DMS79 treated with DMSO at 0.1 percent for 48 hours (cell line): Measurements from ENCODE around the gene OR6M1.

Source experiments
- DNase-seq: peaks from one replicate; lab custom pipeline; 2025; lab: John Stamatoyannopoulos, UW

OR6M1 gene

DNA sequence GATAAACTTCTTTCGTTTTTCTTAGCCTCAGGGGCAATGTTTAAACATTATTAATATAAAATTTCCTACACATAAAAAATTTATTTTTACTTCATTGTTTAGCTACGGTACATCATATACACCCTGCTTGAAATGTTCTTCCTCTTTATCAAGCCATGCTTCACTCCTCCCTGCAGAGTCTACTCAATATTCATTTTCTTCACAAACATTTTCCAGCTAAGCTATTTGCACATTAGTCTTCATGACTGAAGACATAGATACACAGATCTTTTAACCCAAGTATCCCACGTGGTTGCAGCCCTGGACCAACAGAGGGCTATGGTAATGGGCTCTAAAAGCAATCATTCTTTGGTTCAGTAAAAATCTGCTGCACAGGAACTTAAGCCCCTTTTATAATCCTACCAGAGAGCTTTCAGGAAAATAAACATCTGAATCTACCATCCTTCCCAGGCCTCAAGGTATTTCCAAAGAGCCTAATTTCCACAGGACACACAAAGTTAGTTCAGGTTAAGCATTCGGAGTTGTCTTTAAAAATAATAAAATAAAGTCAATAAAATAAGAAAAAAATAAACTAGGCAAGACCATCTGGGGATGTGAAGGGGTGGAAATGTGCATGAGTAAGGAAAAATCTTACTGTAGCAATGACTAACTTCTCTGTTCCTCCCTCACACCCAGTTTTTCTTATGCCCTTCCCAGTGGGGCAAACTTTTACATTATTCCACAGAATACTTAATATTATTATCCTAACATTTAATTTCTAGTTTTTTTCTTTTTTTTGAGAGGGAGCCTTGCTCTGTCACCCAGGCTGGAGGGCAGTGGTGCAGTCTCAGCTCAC lies 30.2 kb downstream of the OR6M1 start:
- no peak for DNase-seq

DNA sequence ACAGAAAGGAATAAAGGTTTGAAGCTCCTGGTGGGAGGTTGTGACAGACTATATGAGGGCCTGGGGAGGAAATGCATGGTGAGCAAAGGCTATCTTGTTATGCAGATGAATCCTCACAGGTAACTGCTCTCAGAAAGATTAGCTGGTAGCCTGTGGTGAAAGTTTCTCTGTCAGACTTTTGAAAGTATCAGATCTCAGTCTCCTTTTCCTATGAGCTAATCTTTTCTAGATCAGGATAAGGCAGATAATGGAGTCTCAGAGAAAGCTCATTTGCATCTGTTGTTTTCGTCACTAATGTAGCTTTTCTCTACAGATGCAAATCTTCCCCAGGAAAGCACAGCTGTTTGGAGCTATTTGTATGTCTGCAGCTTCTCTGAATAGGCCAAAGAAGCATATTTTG lies 30.9 kb downstream of the OR6M1 start:
- DNase-seq, result no peak

DNA sequence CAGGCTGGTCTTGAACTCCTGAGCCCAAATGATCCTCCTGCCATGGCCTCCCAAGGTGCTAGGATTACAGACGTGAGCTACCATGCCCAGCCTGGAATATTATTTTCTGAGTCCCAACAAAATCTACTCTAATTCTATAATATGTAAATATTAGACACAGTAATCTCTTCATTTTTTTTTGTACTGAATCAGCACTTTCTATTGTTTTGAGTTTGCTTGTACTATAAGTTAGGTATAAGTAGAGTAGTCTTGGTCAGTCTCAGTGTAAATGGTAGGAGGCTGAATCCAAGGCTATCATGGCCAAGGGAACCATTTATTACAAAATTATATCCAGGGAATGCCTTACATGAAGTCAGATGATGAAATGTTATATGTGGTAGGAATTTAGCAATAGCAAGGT lies 32.2 kb downstream of the OR6M1 start:
- no peak for DNase-seq

DNA sequence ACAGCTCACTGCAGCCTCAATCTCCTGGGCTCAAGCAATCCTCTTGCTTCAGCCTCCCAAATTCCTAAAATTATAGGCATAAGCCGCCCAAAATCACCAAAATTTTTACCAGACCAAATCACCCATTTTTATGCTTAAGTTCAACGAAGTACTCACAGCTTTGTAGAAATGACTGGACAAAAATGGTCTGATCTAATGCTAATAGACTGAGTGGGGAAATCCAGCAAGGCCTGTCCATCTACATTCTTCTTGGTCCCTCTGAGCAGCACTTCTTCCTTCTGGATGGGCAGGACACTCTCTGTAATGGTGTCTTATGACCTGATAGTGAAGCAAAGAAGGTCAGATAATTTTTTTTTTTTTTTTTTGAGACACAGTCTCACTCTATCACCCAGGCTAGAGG lies 33.1 kb downstream of the OR6M1 start:
- DNase-seq, result no peak

DNA sequence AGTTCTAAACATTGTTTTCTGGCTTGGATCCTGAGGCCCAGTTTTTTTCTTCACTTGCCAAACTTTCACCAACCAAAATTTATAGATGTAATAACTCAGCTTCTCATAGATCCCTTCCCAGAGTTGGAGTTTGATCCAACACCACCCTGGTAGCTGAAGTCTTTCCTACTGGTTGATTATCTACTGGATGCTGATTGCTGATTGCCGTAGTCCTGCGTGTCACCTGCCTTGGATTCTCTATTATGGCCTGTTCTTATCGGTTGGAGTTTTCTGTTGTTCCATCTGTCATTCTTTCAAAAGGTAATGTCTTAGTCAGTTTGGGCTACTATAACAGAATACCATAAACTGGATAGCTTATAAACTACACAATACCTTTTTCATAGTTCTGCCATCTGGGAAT lies 34.5 kb downstream of the OR6M1 start:
- DNase-seq, result no peak

DNA sequence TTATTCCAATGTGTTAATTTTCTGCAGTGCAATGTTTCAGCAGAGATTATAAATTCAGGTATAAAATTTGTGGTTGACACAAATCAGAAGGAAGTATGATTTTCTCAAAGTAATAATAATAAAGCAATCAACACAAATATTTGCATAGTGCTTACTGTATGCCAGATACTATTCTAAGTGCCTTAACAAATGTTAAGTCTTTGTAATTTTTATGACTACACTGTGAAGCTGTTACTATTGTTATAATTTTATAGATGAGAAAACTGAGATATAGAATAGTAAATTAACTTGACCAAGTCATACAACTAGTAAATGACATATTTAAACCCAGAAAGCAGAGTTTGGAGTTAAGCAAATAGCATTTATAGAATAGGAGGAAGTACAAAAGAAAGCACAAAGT lies 35.4 kb downstream of the OR6M1 start:
- DNase-seq, result no peak

DNA sequence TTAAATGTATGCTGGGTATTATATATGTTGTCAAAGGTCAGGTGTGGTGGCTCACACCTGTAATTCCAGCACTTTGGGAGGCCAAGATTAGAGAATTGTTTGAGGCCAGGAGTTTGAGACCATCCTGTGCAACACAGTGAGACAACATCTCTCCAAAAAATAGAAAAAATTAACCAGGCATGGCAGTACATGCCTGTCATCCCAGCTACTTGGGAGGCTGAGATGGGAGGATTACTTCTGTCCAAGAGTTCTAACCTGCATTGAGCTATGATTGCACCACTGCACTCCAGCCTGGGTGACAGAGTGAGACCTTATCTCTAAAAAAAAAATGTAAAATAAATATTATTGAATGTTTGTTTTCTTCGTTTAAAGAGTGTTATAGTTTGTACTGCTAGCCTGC lies 40.5 kb downstream of the OR6M1 start:
- DNase-seq, result no peak

DNA sequence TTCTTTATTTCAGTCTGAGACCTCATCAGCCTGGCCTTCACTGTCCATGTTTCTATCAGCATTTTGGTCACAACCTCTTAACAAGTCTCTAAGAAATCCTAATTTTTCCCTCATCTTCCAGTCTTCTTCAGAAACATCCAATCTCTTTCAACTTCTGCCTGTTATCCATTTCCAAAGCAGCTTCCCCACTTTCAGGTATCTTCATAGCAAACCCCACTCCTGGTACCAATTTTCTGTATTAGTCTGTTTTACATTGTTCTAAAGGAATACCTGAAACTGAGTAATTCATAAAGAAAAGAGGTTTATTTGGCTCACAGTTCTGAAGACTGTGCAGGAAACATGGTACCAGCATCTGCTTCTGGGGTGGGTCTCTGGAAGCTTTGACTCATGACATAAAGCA lies 43.7 kb downstream of the OR6M1 start:
- no peak for DNase-seq

DNA sequence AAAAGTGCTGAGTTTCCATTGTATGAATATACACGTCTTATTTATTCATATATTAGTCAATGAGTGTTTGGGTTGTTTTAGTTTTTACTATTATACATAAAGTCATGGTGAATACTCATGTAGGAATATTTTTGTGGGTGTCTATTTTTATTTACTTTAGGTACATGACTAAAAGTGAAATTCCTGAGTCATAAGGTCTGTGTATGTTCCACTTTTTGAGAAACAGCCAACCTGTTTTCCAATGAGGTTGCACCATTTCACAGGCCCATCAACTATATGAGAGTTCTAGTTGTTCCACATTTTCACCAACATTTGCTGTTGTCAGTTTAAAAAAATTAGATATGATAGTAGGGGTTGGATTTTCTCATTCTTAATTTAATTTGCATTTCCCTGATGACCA lies 45.3 kb downstream of the OR6M1 start:
- no peak for DNase-seq

DNA sequence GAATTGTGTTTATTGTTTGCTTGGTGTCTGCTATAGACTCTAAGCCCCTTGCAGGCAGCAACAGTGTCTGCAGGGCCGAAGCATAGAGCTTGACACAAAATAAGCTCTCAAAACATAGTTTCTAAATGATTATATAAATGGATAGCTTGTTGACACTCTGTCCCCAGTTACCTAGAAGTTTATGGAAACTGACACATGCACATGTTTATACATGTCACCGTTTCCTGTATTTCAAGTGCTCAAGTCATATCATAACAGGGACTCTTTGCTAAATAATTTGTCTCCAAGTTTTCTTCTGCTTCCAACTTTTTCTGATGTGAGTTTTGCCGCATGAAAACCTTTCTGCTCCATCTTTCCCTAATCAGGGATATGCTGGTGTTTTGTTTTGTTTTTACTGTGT lies 48.2 kb downstream of the OR6M1 start:
- DNase-seq, result no peak

DNA sequence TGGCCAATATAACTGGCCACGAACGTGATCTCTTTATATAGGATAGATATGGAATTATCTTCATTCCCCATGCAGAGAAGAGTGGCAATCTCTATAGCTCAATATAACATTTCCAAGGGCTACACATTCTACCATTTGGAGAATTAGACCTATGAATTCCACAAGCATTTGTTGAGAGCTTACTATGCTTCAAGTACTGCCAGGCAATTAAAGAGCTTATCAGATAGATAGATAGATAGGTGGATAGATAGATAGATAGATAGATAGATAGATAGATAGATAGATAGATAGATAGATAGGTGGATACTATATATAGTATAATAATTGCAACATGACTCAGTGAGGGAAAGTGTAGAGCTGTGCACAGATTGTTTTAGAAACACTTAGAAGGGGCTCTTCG lies 50.3 kb downstream of the OR6M1 start:
- DNase-seq, result no peak
